Right forelimb (tissue), 1 donor: ENCODE results near the gene NFATC2.

ENCODE experiments used
- DNase-seq: peaks from one replicate; pipeline ENCODE4 v3.0.0-alpha.2; 2018

Gene NFATC2

GRCh38 chr20:51513545-51513944, 29.0 kb downstream of the NFATC2 start:
- no peak for DNase-seq

- DNase-seq, result no peak
Observed at GRCh38 chr20:51512645-51513044, 29.9 kb downstream of the NFATC2 start.

- no peak for DNase-seq
Observed at GRCh38 chr20:51511861-51512619, 30.5 kb downstream of the NFATC2 start.

- no peak for DNase-seq
Observed at GRCh38 chr20:51510936-51511605, 31.4 kb downstream of the NFATC2 start.

GRCh38 chr20:51510169-51510568, 32.4 kb downstream of the NFATC2 start:
- no peak for DNase-seq

- no peak for DNase-seq
Observed at GRCh38 chr20:51509208-51509607, 33.3 kb downstream of the NFATC2 start.

- DNase-seq, result no peak
Observed at GRCh38 chr20:51508780-51509179, 33.7 kb downstream of the NFATC2 start.

GRCh38 chr20:51508158-51508557, 34.4 kb downstream of the NFATC2 start:
- no peak for DNase-seq

- DNase-seq, result no peak
Observed at GRCh38 chr20:51507216-51508036, 35.1 kb downstream of the NFATC2 start.

- DNase-seq, result no peak
Observed at GRCh38 chr20:51506527-51507215, 35.8 kb downstream of the NFATC2 start.

- DNase-seq, result no peak
Observed at GRCh38 chr20:51505566-51505965, 37.0 kb downstream of the NFATC2 start.

- DNase-seq, result no peak
Observed at GRCh38 chr20:51503376-51503775, 39.1 kb downstream of the NFATC2 start.

- DNase-seq, result no peak
Observed at GRCh38 chr20:51500936-51501335, 41.6 kb downstream of the NFATC2 start.

- DNase-seq, result no peak
Observed at GRCh38 chr20:51500311-51500710, 42.2 kb downstream of the NFATC2 start.

GRCh38 chr20:51498765-51499540, 43.6 kb downstream of the NFATC2 start:
- DNase-seq, result no peak

- no peak for DNase-seq
Observed at GRCh38 chr20:51497542-51498467, 44.7 kb downstream of the NFATC2 start.

GRCh38 chr20:51496964-51497363, 45.6 kb downstream of the NFATC2 start:
- no peak for DNase-seq

GRCh38 chr20:51495921-51496545, 46.5 kb downstream of the NFATC2 start:
- no peak for DNase-seq

- DNase-seq, result no peak
Observed at GRCh38 chr20:51495291-51495690, 47.2 kb downstream of the NFATC2 start.
